Endothelial cell of umbilical vein (primary cell): ENCODE results near the gene SLC25A33. TPM values are rescaled to one million over a fixed set of nuclear protein-coding genes. Genes with fewer than 3 reads are reported as not detected.

Experiments
- BruUV-seq: library from RNA; stranded (reverse); fragments of 400-500 nt; replicated peaks from 2 replicates; lab custom pipeline; 2021; lab: Mats Ljungman, UMichigan
- CTCF ChIA-PET: fragments of 300-600, 350-600 bp; sonication (Branson Sonifier 250); formaldehyde crosslinking; loops from one replicate; lab custom pipeline; 2021; ENCODE audit warnings: antibody characterized with exemption, inconsistent platforms; lab: Charles Lee
- POLR2A ChIA-PET: fragments of 300-600, 350-600 bp; sonication (Branson Sonifier 250); formaldehyde crosslinking; loops from one replicate; lab custom pipeline; 2021; ENCODE audit warnings: antibody characterized with exemption, inconsistent platforms; lab: Charles Lee
- DNase-seq: peaks from one replicate; pipeline ENCODE4 v3.0.0-alpha.2; 2011; ENCODE audit warnings: low read depth, low spot score
- FAIRE-seq: peaks from 2 replicates; lab custom pipeline; 2011; peaks lifted over from hg19 to GRCh38; lab: Jason Lieb, UNC
- H2AFZ ChIP-seq: 2 replicates; pipeline ENCODE4 v1.6.0; 2012; ENCODE audit warnings: low read depth, low read length, control low read depth, inconsistent platforms
- H3K27ac ChIP-seq: 2 replicates; pipeline ENCODE4 v1.5.1; 2011; ENCODE audit warnings: low read depth, mild to moderate bottlenecking, control low read depth, low read length, moderate library complexity; ENCODE audit not compliant: insufficient read depth
- H3K27me3 ChIP-seq, 2 experiments: 2 replicates each; pipeline versions ENCODE4 v1.6.0 to v1.6.1; 2011; ENCODE audit warnings: low read length in 2 of 2, mixed read lengths in 1 of 2; ENCODE audit not compliant: control insufficient read depth in 2 of 2, insufficient read depth in 2 of 2
- H3K36me3 ChIP-seq, 2 experiments: 2 replicates in 1 of 2; 3 replicates in 1 of 2; pipeline ENCODE4 v1.5.1; 2011; ENCODE audit warnings: low read length in 2 of 2, mild to moderate bottlenecking in 1 of 2, moderate library complexity in 1 of 2; ENCODE audit not compliant: control insufficient read depth in 2 of 2, insufficient read depth in 2 of 2; ENCODE audit errors: extremely low read depth in 1 of 2
- H3K4me1 ChIP-seq: 3 replicates; pipeline ENCODE4 v1.5.1; 2011; ENCODE audit warnings: mild to moderate bottlenecking, low read length; ENCODE audit not compliant: control insufficient read depth, insufficient read depth; ENCODE audit errors: extremely low read depth
- H3K4me2 ChIP-seq: 2 replicates; pipeline ENCODE4 v1.6.1; 2011; ENCODE audit warnings: low read length, control low read depth, mixed read lengths; ENCODE audit not compliant: insufficient read depth
- H3K4me3 ChIP-seq, 3 experiments: fragments of 200-600 bp in 1 of 3; sonication (generic), shearing (Covaris generic) in 1 of 3; replicated peaks in 1 of 3; 2 replicates each; pipeline ENCODE4 v1.5.1; 2011 to 2016; ENCODE audit warnings: control low read depth in 3 of 3, low read length in 3 of 3, mild to moderate bottlenecking in 2 of 3, inconsistent platforms in 1 of 3, low read depth in 1 of 3, moderate library complexity in 1 of 3; ENCODE audit not compliant: insufficient read depth in 1 of 3
- H3K79me2 ChIP-seq: 2 replicates; pipeline ENCODE4 v1.6.0; 2012; ENCODE audit warnings: low read length, inconsistent platforms; ENCODE audit not compliant: control insufficient read depth, insufficient read depth
- H3K9ac ChIP-seq: replicated peaks from 2 replicates; pipeline ENCODE3; 2011; ENCODE audit warnings: low read length, control low read depth; ENCODE audit not compliant: insufficient read depth; ENCODE audit errors: extremely low read depth
- H3K9me1 ChIP-seq: replicated peaks from 3 replicates; pipeline ENCODE4 v1.6.0; 2011; ENCODE audit warnings: mild to moderate bottlenecking, low read length; ENCODE audit not compliant: control insufficient read depth, insufficient read depth; ENCODE audit errors: extremely low read depth
- H3K9me3 ChIP-seq: replicated peaks from 2 replicates; pipeline ENCODE4 v1.5.1; 2012; ENCODE audit warnings: low read length, inconsistent platforms; ENCODE audit not compliant: control insufficient read depth, insufficient read depth
- H4K20me1 ChIP-seq: replicated peaks from 2 replicates; pipeline ENCODE3; 2011; ENCODE audit warnings: mild to moderate bottlenecking, low read length; ENCODE audit not compliant: control insufficient read depth, insufficient read depth; ENCODE audit errors: extremely low read depth
- CTCF ChIP-seq, 2 donors: IDR thresholded peaks; 1 replicate in 1 of 2; 2 replicates in 1 of 2; pipeline ENCODE4 v1.5.1; 2011; ENCODE audit warnings: low read length in 2 of 2, mild to moderate bottlenecking in 2 of 2, moderate library complexity in 2 of 2, control low read depth in 1 of 2, inconsistent platforms in 1 of 2, low read depth in 1 of 2; ENCODE audit not compliant: insufficient read depth in 1 of 2; ENCODE audit errors: extremely low read depth in 1 of 2
- EZH2 ChIP-seq: IDR thresholded peaks from 2 replicates; pipeline ENCODE4 v1.6.1; 2012; ENCODE audit warnings: borderline replicate concordance, low read depth, mild to moderate bottlenecking, moderate library complexity, low read length, inconsistent platforms; ENCODE audit not compliant: severe bottlenecking
- FOS ChIP-seq: IDR thresholded peaks from 2 replicates; pipeline ENCODE4 v1.6.1; 2011; ENCODE audit warnings: mild to moderate bottlenecking, low read length, moderate library complexity, borderline replicate concordance; ENCODE audit not compliant: insufficient read depth
- GATA2 ChIP-seq: IDR thresholded peaks from 2 replicates; pipeline ENCODE4 v1.7.0; 2011; ENCODE audit warnings: low read depth, mild to moderate bottlenecking, moderate library complexity, mixed read lengths, low read length; ENCODE audit not compliant: insufficient read length, insufficient read depth
- JUN ChIP-seq: IDR thresholded peaks from 2 replicates; pipeline ENCODE4 v1.6.1; 2011; ENCODE audit warnings: borderline replicate concordance, low read depth; ENCODE audit not compliant: insufficient read length, insufficient read depth
- MAX ChIP-seq: IDR thresholded peaks from 2 replicates; pipeline ENCODE4 v1.6.1; 2011; ENCODE audit not compliant: insufficient read depth, insufficient read length
- MYC ChIP-seq: IDR thresholded peaks from one replicate; pipeline ENCODE4 v1.6.1; 2011; ENCODE audit warnings: mild to moderate bottlenecking, low read depth, low read length
- POLR2A ChIP-seq: IDR thresholded peaks from 2 replicates; pipeline ENCODE4 v1.6.1; 2012; ENCODE audit warnings: low read depth, mild to moderate bottlenecking, control low read depth, low read length
- POLR2AphosphoS5 ChIP-seq: IDR thresholded peaks from 2 replicates; pipeline ENCODE4 v1.6.1; 2012; ENCODE audit warnings: low read depth, mild to moderate bottlenecking, control low read depth, low read length, moderate library complexity; ENCODE audit not compliant: insufficient read depth
- dilution Hi-C: fragments of 300-500 bp; cut with MboI; formaldehyde crosslinking; loops from one replicate; pipeline ENCODE4 v1.15.0; 2019; ENCODE audit warnings: low sequenced_read_pairs; ENCODE audit not compliant: extremely low pct_ligation_motif_present
- intact Hi-C: fragments of 100-400 bp; cut with micrococcal nuclease; formaldehyde crosslinking; loops from one replicate; pipeline ENCODE4 v1.10.0; 2022
- polyA plus RNA-seq, 4 experiments: library from polyadenylated mRNA; depleted of rRNA in 3 of 4; stranded (reverse) in 3 of 4; unstranded in 1 of 4; fragments of >200 nt; gene quantifications; 2 replicates each; pipeline versions ENCODE4 v1.2.1 to v1.2.3, GENCODE V29; 2011 to 2012; ENCODE audit warnings: missing spikeins in 1 of 4
- total RNA-seq: library from RNA; stranded (reverse); gene quantifications from 2 replicates; pipeline ENCODE4 v1.2.3, GENCODE V29; 2021

SLC25A33 gene
- total and polyA plus RNA-seq, 2 donors (not counting 3 experiments of a cell fraction or from before 2014, with no cell fraction given), result 3.8 to 6.6 TPM

- BruUV-seq, result no TSS peak
Measured at GRCh38 chr1:9529190-9529589, 10.1 kb upstream of the SLC25A33 start.

GRCh38 chr1:9530320-9530719 is 8.9 kb upstream of the SLC25A33 start:
- intact Hi-C loops (no loop called here), dilution Hi-C loops (no loop called here)
- Histone ChIP-seq H3K9me1 (no peaks in the 10 kb centered on the region), H2AFZ (no peak overlapping the region), H3K9me3 (no peaks in the 10 kb centered on the region), H4K20me1 (no peaks in the 10 kb centered on the region), H3K36me3 (no peaks in the 10 kb centered on the region), H3K27ac (no peak overlapping the region), H3K9ac (no peak overlapping the region), H3K79me2 (no peaks in the 10 kb centered on the region), H3K4me2 (no peak overlapping the region), H3K4me3 (no peak overlapping the region), H3K27me3 (no peaks in the 10 kb centered on the region), H3K4me1 (no peaks in the 10 kb centered on the region)
- ChIA-PET CTCF (interaction anchor here (1.4 to 1.7 kb wide), 3 partner anchors 9 to 39 kb away, joined by 3 to 5 read pairs (median 4); partner anchors contain the start of gene SLC25A33), POLR2A (no interaction called here)
- no peak for TF ChIP-seq MYC
- TF ChIP-seq EZH2, result no peak
- TF ChIP-seq FOS, result no peak
- no peak for TF ChIP-seq CTCF (IDR thresholded peaks at IDR 0.05; ENCODE audit: extremely low read depth in 1 of 2, insufficient read depth in 1 of 2, low read depth in 1 of 2, low read length in 2 of 2)
- no peak for TF ChIP-seq JUN
- TF ChIP-seq MAX, result no peak
- no peak for TF ChIP-seq POLR2A
- TF ChIP-seq GATA2, result no peak
- no peak for TF ChIP-seq POLR2AphosphoS5
- no TSS peak for BruUV-seq
- no peak for DNase-seq
- FAIRE-seq, result no peak

More at GRCh38 chr1:9529190-9529589, 10.1 kb upstream of the SLC25A33 start:
- CTCF ChIA-PET, result interaction anchor here (1.5 to 1.7 kb wide), 2 partner anchors 10 to 33 kb away, joined by 3 to 5 read pairs; partner anchors contain the start of gene SLC25A33
- H3K4me2 ChIP-seq, result no peak overlapping the region
- no peak overlapping the region for H3K4me3 ChIP-seq
- POLR2A ChIA-PET, result interaction anchor here (0.6 kb wide), 1 partner anchor 12 kb away, joined by 3 read pairs; no protein-coding TSS in a partner anchor
- no peaks in the 10 kb centered on the region for H3K9me1 ChIP-seq
- DNase-seq (no peak), FAIRE-seq (no peak)
- no peak overlapping the region for H3K9ac ChIP-seq
- intact Hi-C loops (no loop called here), dilution Hi-C loops (no loop called here)
- no peak overlapping the region for H3K27ac ChIP-seq
- no peak for TF ChIP-seq JUN
- TF ChIP-seq MAX, result no peak
- no peak for TF ChIP-seq MYC
- H4K20me1 ChIP-seq, result no peaks in the 10 kb centered on the region
- no peaks in the 10 kb centered on the region for H3K79me2 ChIP-seq
- no peaks in the 10 kb centered on the region for H3K36me3 ChIP-seq
- H3K9me3 ChIP-seq, result no peaks in the 10 kb centered on the region
- H3K4me1 ChIP-seq, result no peaks in the 10 kb centered on the region
- H2AFZ ChIP-seq, result no peak overlapping the region
- H3K27me3 ChIP-seq, result no peaks in the 10 kb centered on the region
